H9 (cell line): ENCODE measurements around the gene ZNF407. TPM values are rescaled to one million over a fixed set of nuclear protein-coding genes. Genes with fewer than 3 reads are reported as not detected.

ENCODE experiments used
- DNase-seq: peaks from one replicate; pipeline ENCODE4 v3.0.0-alpha.2; 2017
- H2AFZ ChIP-seq: one replicate; pipeline ENCODE4 v1.6.1; 2013; ENCODE audit warnings: mild to moderate bottlenecking, low read length, control low read depth, moderate library complexity
- H2AK5ac ChIP-seq: 2 replicates; pipeline ENCODE4 v1.6.1; 2013; ENCODE audit warnings: low read length, control low read depth, mixed read lengths; ENCODE audit not compliant: insufficient read length
- H2BK120ac ChIP-seq: one replicate; pipeline ENCODE4 v1.6.1; 2013; ENCODE audit warnings: low read depth, mild to moderate bottlenecking, low read length, control low read depth, inconsistent platforms; ENCODE audit not compliant: poor library complexity, severe bottlenecking
- H2BK12ac ChIP-seq: 2 replicates; pipeline ENCODE4 v1.6.1; 2013; ENCODE audit warnings: low read length, control low read depth, mixed read lengths, low read depth; ENCODE audit not compliant: insufficient read length
- H2BK15ac ChIP-seq: 2 replicates; pipeline ENCODE4 v1.6.1; 2013; ENCODE audit warnings: low read depth, low read length, control low read depth
- H2BK20ac ChIP-seq: one replicate; pipeline ENCODE4 v1.6.1; 2013; ENCODE audit warnings: low read depth, mild to moderate bottlenecking, low read length, control low read depth, inconsistent platforms; ENCODE audit not compliant: poor library complexity, severe bottlenecking
- H2BK5ac ChIP-seq: 2 replicates; pipeline ENCODE4 v1.6.1; 2013; ENCODE audit warnings: low read length, control low read depth, mixed read lengths; ENCODE audit not compliant: insufficient read length
- H3K14ac ChIP-seq: 2 replicates; pipeline ENCODE4 v1.6.1; 2013; ENCODE audit warnings: low read length, control low read depth; ENCODE audit not compliant: insufficient read depth
- H3K18ac ChIP-seq: 2 replicates; pipeline ENCODE4 v1.6.1; 2013; ENCODE audit warnings: low read depth, mild to moderate bottlenecking, mixed read lengths, low read length, control low read depth; ENCODE audit not compliant: insufficient read length
- H3K23ac ChIP-seq: 2 replicates; pipeline ENCODE4 v1.6.1; 2013; ENCODE audit warnings: low read length, control low read depth, mixed read lengths, low read depth; ENCODE audit not compliant: insufficient read length
- H3K23me2 ChIP-seq: 2 replicates; pipeline ENCODE4 v1.6.1; 2013; ENCODE audit warnings: low read depth, mild to moderate bottlenecking, mixed read lengths, low read length, control low read depth; ENCODE audit not compliant: insufficient read length, poor library complexity, severe bottlenecking
- H3K27ac ChIP-seq: 2 replicates; pipeline ENCODE4 v1.5.1; 2013; ENCODE audit warnings: low read length, control low read depth, mixed read lengths, low read depth; ENCODE audit not compliant: insufficient read length
- H3K27me3 ChIP-seq: 2 replicates; pipeline ENCODE4 v1.6.1; 2013; ENCODE audit warnings: low read length, control low read depth, inconsistent platforms; ENCODE audit not compliant: insufficient read depth
- H3K4ac ChIP-seq: 2 replicates; pipeline ENCODE4 v1.6.1; 2013; ENCODE audit warnings: low read depth, mild to moderate bottlenecking, control low read depth, inconsistent platforms, low read length, moderate library complexity
- H3K4me1 ChIP-seq: 2 replicates; pipeline ENCODE4 v1.6.1; 2013; ENCODE audit warnings: low read length, control low read depth, inconsistent platforms; ENCODE audit not compliant: insufficient read depth
- H3K4me2 ChIP-seq: 2 replicates; pipeline ENCODE4 v1.6.1; 2013; ENCODE audit warnings: low read length, control low read depth, mixed read lengths; ENCODE audit not compliant: insufficient read length, insufficient read depth
- H3K56ac ChIP-seq: 2 replicates; pipeline ENCODE4 v1.6.1; 2013; ENCODE audit warnings: low read depth, mild to moderate bottlenecking, mixed read lengths, low read length, control low read depth; ENCODE audit not compliant: insufficient read length
- H3K79me1 ChIP-seq: 2 replicates; pipeline ENCODE4 v1.6.1; 2013; ENCODE audit warnings: low read depth, mild to moderate bottlenecking, moderate library complexity, low read length, control low read depth, inconsistent platforms; ENCODE audit not compliant: insufficient read depth, poor library complexity, severe bottlenecking
- H3K79me2 ChIP-seq: 2 replicates; pipeline ENCODE4 v1.6.1; 2013; ENCODE audit warnings: low read length, control low read depth, inconsistent platforms; ENCODE audit not compliant: insufficient read depth
- H3K9ac ChIP-seq: 2 replicates; pipeline ENCODE4 v1.6.1; 2013; ENCODE audit warnings: low read length, control low read depth, mixed read lengths; ENCODE audit not compliant: insufficient read length; ENCODE audit errors: extremely low read depth
- H3K9me3 ChIP-seq: one replicate; pipeline ENCODE4 v1.6.1; 2013; ENCODE audit warnings: low read depth, low read length, inconsistent platforms; ENCODE audit not compliant: control insufficient read depth
- H3T11ph ChIP-seq: one replicate; pipeline ENCODE4 v1.6.1; 2013; ENCODE audit warnings: mild to moderate bottlenecking, low read length, control low read depth, inconsistent platforms
- H4K20me1 ChIP-seq: one replicate; pipeline ENCODE4 v1.6.1; 2013; ENCODE audit not compliant: control insufficient read depth, insufficient read length, insufficient read depth
- H4K5ac ChIP-seq: 2 replicates; pipeline ENCODE4 v1.6.1; 2013; ENCODE audit warnings: low read depth, mild to moderate bottlenecking, mixed read lengths, low read length, control low read depth; ENCODE audit not compliant: insufficient read length
- H4K8ac ChIP-seq: replicated peaks from 2 replicates; pipeline ENCODE4 v1.6.1; 2013; ENCODE audit warnings: low read length, control low read depth, mixed read lengths, low read depth; ENCODE audit not compliant: insufficient read length
- H4K91ac ChIP-seq: 2 replicates; pipeline ENCODE4 v1.6.1; 2013; ENCODE audit warnings: low read depth, mild to moderate bottlenecking, moderate library complexity, mixed read lengths, low read length, control low read depth; ENCODE audit not compliant: insufficient read length
- H3K27ac Mint-ChIP-seq, 3 experiments: 2 replicates in 2 of 3; 3 replicates in 1 of 3; pipeline ENCODE4 v1.8.0; 2020 to 2021; ENCODE audit warnings: mixed read lengths in 3 of 3, mild to moderate bottlenecking in 1 of 3, moderate library complexity in 1 of 3
- H3K27me3 Mint-ChIP-seq: 2 replicates; pipeline ENCODE4 v1.8.0; 2021; ENCODE audit warnings: low read depth, mild to moderate bottlenecking, moderate library complexity, mixed read lengths
- H3K36me3 Mint-ChIP-seq, 3 experiments: 2 replicates in 2 of 3; 3 replicates in 1 of 3; pipeline ENCODE4 v1.8.0; 2020 to 2021; ENCODE audit warnings: low read depth in 3 of 3, mixed read lengths in 3 of 3; ENCODE audit not compliant: insufficient read depth in 1 of 3
- H3K4me1 Mint-ChIP-seq, 2 experiments: 2 replicates each; pipeline ENCODE4 v1.8.0; 2020; ENCODE audit warnings: mixed read lengths in 2 of 2
- H3K4me3 Mint-ChIP-seq, 2 experiments: 2 replicates in 1 of 2; 3 replicates in 1 of 2; pipeline ENCODE4 v1.8.0; 2020 to 2021; ENCODE audit warnings: mild to moderate bottlenecking in 2 of 2, mixed read lengths in 2 of 2, moderate library complexity in 1 of 2
- H3K9me3 Mint-ChIP-seq, 2 experiments: 2 replicates in 1 of 2; 3 replicates in 1 of 2; pipeline ENCODE4 v1.8.0; 2020; ENCODE audit warnings: mild to moderate bottlenecking in 2 of 2, mixed read lengths in 2 of 2, moderate library complexity in 1 of 2
- WGBS: extraction: QIAGEN DNeasy Blood & Tissue Kit; methylation state at CpG from one replicate; pipeline ENCODE4 v1.1.7; 2013; ENCODE audit warnings: missing lambda C conversion rate, low lambda C conversion rate, mixed read lengths; ENCODE audit not compliant: insufficient read length; ENCODE audit errors: extremely low coverage; 5-methylcytosine and 5-hydroxymethylcytosine counted together
- total RNA-seq: library from RNA; stranded (reverse); gene quantifications from 2 replicates; pipeline ENCODE4 v1.2.1, GENCODE V29; 2021
- TF ChIP-seq, protein P1 (sequence below): fragments of 200-600 bp; sonication (generic); conservative IDR thresholded peaks from 3 replicates; pipeline ENCODE4 v1.8.0; 2021; ENCODE audit warnings: antibody characterized with exemption, mild to moderate bottlenecking

Gene ZNF407
- total RNA-seq, 1 experiment from 2014 or later = 8.7 TPM

GRCh38 chr18:74608681-74609080, 11.0 kb downstream of the ZNF407 start:
- H3K4me3 Mint-ChIP-seq = no peak overlapping the region
- peaks cover 2% of the 10 kb centered on the region; the same call in 1 of the 2 replicates for H3K79me2 ChIP-seq
- no peaks in the 10 kb centered on the region; a peak in 1 of 7 replicates for H3K36me3 Mint-ChIP-seq
- no peak overlapping the region for H3K27ac Mint-ChIP-seq
- TF ChIP-seq, protein P1, sequence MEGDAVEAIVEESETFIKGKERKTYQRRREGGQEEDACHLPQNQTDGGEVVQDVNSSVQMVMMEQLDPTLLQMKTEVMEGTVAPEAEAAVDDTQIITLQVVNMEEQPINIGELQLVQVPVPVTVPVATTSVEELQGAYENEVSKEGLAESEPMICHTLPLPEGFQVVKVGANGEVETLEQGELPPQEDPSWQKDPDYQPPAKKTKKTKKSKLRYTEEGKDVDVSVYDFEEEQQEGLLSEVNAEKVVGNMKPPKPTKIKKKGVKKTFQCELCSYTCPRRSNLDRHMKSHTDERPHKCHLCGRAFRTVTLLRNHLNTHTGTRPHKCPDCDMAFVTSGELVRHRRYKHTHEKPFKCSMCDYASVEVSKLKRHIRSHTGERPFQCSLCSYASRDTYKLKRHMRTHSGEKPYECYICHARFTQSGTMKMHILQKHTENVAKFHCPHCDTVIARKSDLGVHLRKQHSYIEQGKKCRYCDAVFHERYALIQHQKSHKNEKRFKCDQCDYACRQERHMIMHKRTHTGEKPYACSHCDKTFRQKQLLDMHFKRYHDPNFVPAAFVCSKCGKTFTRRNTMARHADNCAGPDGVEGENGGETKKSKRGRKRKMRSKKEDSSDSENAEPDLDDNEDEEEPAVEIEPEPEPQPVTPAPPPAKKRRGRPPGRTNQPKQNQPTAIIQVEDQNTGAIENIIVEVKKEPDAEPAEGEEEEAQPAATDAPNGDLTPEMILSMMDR = no peak
- no peak overlapping the region for H3K4ac ChIP-seq
- no peaks in the 10 kb centered on the region for H3K23me2 ChIP-seq
- H3K18ac ChIP-seq = no peak overlapping the region
- DNase-seq = no peak
- no peaks in the 10 kb centered on the region for H3K27me3 ChIP-seq
- H3K79me1 ChIP-seq = no peaks in the 10 kb centered on the region
- H4K8ac ChIP-seq = no peak overlapping the region
- no peak overlapping the region for H3K14ac ChIP-seq
- no peak overlapping the region for H2BK120ac ChIP-seq
- H3K56ac ChIP-seq = no peak overlapping the region
- H3K4me2 ChIP-seq = no peak overlapping the region
- no peak overlapping the region for H4K5ac ChIP-seq
- no peaks in the 10 kb centered on the region; a peak in 1 of 5 replicates for H3K9me3 Mint-ChIP-seq
- H2AK5ac ChIP-seq = no peak overlapping the region
- H2BK5ac ChIP-seq = no peak overlapping the region
- no CpG with 5 or more reads among the region's 2 CpGs for WGBS
- no peak overlapping the region for H2AFZ ChIP-seq
- H3K4me1 Mint-ChIP-seq = peaks cover 2 to 7% of the 10 kb centered on the region in 2 experiments; a peak in 3 of 4 replicates
- H3T11ph ChIP-seq = no peak overlapping the region
- H3K23ac ChIP-seq = no peak overlapping the region
- no peaks in the 10 kb centered on the region for H3K9me3 ChIP-seq
- no peak overlapping the region for H4K91ac ChIP-seq
- H4K20me1 ChIP-seq = no peaks in the 10 kb centered on the region
- no peaks in the 10 kb centered on the region for H3K27me3 Mint-ChIP-seq
- no peak overlapping the region for H2BK12ac ChIP-seq
- H3K27ac ChIP-seq = no peak overlapping the region
- no peak overlapping the region for H2BK20ac ChIP-seq
- no peak overlapping the region for H3K9ac ChIP-seq
- no peak overlapping the region for H2BK15ac ChIP-seq
- no peaks in the 10 kb centered on the region for H3K4me1 ChIP-seq
